Measurements from ENCODE around the gene RHOB. TPM values are rescaled to one million over a fixed set of nuclear protein-coding genes. Genes with fewer than 3 reads are reported as not detected.

The RHOB gene
- total and polyA plus RNA-seq, 2 of the 13 experiments (the other 11 are each of a cell fraction or from before 2014, with no cell fraction given), result 192 to 268 TPM

DNA sequence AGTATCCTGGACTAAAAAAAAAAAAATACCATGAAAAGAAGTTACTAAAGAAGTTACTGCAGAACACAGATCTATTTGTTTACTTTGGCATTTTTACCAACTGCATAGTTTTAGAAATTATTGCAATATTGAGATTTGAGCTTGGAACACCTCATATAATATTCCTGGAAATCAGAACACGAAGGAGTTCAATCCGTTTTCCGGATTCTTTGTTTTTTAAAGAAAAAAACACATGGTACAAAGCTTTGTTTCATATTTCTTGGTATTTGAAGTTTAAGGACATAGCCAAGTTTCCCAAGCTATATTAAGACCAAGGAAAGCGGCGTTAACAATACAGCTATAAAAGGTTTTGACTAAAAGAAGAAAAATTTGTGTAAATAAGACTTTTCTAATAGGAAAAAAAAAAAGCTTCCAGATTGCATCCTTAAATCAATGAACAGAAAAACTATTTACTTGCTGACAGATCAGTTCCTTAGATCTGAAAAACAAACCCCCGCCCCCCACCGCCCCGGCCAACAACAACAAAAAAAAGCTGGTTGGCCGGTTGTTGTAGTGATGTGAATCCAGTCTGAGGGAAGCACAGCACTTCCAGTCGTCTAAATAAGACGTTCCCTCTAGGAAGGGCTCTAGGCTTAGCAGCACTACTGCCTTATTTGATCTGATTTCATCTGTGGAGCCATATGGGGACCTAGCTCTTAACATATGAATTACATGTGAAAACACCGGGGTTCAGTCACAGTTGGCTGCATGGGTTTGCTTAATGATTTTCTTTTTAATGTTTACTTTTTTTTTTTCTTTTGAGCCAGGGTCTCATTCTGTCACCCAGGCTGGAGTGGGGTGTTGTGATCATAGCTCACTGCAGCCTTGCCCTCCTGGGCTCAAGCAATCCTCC lies 2.5 kb upstream of the RHOB start (continued):
- TF ChIP-seq ZNF383 (CRISPR knock-in tag; IDR thresholded peaks at IDR 0.05; ENCODE audit: borderline replicate concordance) (no peak), NCOA1 (CRISPR knock-in tag; IDR thresholded peaks at IDR 0.05) (no peak), FLYWCH1 (CRISPR knock-in tag; IDR thresholded peaks at IDR 0.05) (no peak), SOX6 (IDR thresholded peaks at IDR 0.05) (no peak), SOX6 (CRISPR knock-in tag; IDR thresholded peaks at IDR 0.05) (no peak; the same call in 1 of the 2 replicates), ZNF747 (CRISPR knock-in tag; IDR thresholded peaks at IDR 0.05; ENCODE audit: borderline replicate concordance) (0 out of 2 replicates have a peak, but pooled peaks have one; percentile 36), SAP130 (CRISPR knock-in tag; IDR thresholded peaks at IDR 0.05; ENCODE audit: low read depth) (peak; percentile 26; the same call in 1 of the 2 replicates), TOPORS (CRISPR knock-in tag; IDR thresholded peaks at IDR 0.05) (no peak), GABPB1 (CRISPR knock-in tag; IDR thresholded peaks at IDR 0.05) (no peak), POLR2G (IDR thresholded peaks at IDR 0.05; ENCODE audit: low read depth, low read length) (no peak), ZNF792 (CRISPR knock-in tag; IDR thresholded peaks at IDR 0.05) (no peak), ZNF205 (CRISPR knock-in tag; IDR thresholded peaks at IDR 0.05) (no peak), AHR (CRISPR knock-in tag; IDR thresholded peaks at IDR 0.05) (no peak), HMGA1 (CRISPR knock-in tag; conservative IDR thresholded peaks at IDR 0.05) (no peak), NFKB2 (CRISPR knock-in tag; IDR thresholded peaks at IDR 0.05; ENCODE audit: borderline replicate concordance) (no peak)
- TF ChIP-seq, protein P1, sequence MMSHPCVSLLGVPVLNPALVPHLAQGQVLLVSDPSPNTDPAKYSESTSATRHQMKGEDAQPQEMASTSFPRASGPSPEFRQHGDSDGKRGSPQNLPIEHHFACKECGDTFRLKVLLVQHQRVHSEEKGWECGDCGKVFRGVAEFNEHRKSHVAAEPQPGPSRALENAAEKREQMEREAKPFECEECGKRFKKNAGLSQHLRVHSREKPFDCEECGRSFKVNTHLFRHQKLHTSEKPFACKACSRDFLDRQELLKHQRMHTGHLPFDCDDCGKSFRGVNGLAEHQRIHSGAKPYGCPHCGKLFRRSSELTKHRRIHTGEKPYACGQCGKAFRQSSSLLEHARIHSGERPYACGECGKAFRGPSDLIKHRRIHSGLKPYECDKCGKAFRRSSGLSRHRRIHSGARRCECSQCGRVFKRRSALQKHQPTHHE (CRISPR knock-in tag; IDR thresholded peaks at IDR 0.05; ENCODE audit: borderline replicate concordance), result no peak
- TF ChIP-seq, protein P2, sequence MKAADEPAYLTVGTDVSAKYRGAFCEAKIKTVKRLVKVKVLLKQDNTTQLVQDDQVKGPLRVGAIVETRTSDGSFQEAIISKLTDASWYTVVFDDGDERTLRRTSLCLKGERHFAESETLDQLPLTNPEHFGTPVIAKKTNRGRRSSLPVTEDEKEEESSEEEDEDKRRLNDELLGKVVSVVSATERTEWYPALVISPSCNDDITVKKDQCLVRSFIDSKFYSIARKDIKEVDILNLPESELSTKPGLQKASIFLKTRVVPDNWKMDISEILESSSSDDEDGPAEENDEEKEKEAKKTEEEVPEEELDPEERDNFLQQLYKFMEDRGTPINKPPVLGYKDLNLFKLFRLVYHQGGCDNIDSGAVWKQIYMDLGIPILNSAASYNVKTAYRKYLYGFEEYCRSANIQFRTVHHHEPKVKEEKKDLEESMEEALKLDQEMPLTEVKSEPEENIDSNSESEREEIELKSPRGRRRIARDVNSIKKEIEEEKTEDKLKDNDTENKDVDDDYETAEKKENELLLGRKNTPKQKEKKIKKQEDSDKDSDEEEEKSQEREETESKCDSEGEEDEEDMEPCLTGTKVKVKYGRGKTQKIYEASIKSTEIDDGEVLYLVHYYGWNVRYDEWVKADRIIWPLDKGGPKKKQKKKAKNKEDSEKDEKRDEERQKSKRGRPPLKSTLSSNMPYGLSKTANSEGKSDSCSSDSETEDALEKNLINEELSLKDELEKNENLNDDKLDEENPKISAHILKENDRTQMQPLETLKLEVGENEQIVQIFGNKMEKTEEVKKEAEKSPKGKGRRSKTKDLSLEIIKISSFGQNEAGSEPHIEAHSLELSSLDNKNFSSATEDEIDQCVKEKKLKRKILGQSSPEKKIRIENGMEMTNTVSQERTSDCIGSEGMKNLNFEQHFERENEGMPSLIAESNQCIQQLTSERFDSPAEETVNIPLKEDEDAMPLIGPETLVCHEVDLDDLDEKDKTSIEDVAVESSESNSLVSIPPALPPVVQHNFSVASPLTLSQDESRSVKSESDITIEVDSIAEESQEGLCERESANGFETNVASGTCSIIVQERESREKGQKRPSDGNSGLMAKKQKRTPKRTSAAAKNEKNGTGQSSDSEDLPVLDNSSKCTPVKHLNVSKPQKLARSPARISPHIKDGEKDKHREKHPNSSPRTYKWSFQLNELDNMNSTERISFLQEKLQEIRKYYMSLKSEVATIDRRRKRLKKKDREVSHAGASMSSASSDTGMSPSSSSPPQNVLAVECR (CRISPR knock-in tag; IDR thresholded peaks at IDR 0.05; ENCODE audit: borderline replicate concordance), result no peak; the same call in 1 of the 2 replicates
- TF ChIP-seq, protein P3, sequence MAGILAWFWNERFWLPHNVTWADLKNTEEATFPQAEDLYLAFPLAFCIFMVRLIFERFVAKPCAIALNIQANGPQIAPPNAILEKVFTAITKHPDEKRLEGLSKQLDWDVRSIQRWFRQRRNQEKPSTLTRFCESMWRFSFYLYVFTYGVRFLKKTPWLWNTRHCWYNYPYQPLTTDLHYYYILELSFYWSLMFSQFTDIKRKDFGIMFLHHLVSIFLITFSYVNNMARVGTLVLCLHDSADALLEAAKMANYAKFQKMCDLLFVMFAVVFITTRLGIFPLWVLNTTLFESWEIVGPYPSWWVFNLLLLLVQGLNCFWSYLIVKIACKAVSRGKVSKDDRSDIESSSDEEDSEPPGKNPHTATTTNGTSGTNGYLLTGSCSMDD (CRISPR knock-in tag; IDR thresholded peaks at IDR 0.05), result no peak
